ENCODE data around the gene HGS.
A peak's percentile ranks its signal among the peaks of the same experiment; 100 is the strongest.

Gene HGS, protein sequence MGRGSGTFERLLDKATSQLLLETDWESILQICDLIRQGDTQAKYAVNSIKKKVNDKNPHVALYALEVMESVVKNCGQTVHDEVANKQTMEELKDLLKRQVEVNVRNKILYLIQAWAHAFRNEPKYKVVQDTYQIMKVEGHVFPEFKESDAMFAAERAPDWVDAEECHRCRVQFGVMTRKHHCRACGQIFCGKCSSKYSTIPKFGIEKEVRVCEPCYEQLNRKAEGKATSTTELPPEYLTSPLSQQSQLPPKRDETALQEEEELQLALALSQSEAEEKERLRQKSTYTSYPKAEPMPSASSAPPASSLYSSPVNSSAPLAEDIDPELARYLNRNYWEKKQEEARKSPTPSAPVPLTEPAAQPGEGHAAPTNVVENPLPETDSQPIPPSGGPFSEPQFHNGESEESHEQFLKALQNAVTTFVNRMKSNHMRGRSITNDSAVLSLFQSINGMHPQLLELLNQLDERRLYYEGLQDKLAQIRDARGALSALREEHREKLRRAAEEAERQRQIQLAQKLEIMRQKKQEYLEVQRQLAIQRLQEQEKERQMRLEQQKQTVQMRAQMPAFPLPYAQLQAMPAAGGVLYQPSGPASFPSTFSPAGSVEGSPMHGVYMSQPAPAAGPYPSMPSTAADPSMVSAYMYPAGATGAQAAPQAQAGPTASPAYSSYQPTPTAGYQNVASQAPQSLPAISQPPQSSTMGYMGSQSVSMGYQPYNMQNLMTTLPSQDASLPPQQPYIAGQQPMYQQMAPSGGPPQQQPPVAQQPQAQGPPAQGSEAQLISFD
- long read RNA-seq, donor 1, partial matches to known transcripts, result 17 of 25 reads
- long read RNA-seq, donor 1, other reads (novel, unspliced or antisense), result 0 of 25 reads
- long read RNA-seq, donor 2, partial matches to known transcripts, result 10 of 14 reads
- long read RNA-seq, donor 2, other reads (novel, unspliced or antisense), result 0 of 14 reads
- long read RNA-seq, donor 3, partial matches to known transcripts, result 6 of 13 reads
- long read RNA-seq, donor 3, other reads (novel, unspliced or antisense), result 0 of 13 reads
- long read RNA-seq, donor 4, partial matches to known transcripts, result 6 of 18 reads
- long read RNA-seq, donor 4, other reads (novel, unspliced or antisense), result 0 of 18 reads
- long read RNA-seq, donor 5, transcript HGS-201 (22 exons, 2,970 nt), result major isoform, 5 of 22 reads
- long read RNA-seq, donor 5, partial matches to known transcripts, result 12 of 22 reads
- long read RNA-seq, donor 5, other reads (novel, unspliced or antisense), result 0 of 22 reads
- long read RNA-seq, donor 6, transcript HGS-201 (22 exons, 2,970 nt), result major isoform, 6 of 33 reads
- long read RNA-seq, donor 6, partial matches to known transcripts, result 21 of 33 reads
- long read RNA-seq, donor 6, other reads (novel, unspliced or antisense), result 0 of 33 reads
- long read RNA-seq, donor 7, result 0 reads
- long read RNA-seq, donor 8, transcript HGS-206 (1 exons, 2,401 nt), result minor isoform, 5 of 42 reads
- long read RNA-seq, donor 8, transcript HGS-201 (22 exons, 2,970 nt), result major isoform, 8 of 42 reads
- long read RNA-seq, donor 8, partial matches to known transcripts, result 28 of 42 reads
- long read RNA-seq, donor 8, other reads (novel, unspliced or antisense), result 0 of 42 reads

DNA sequence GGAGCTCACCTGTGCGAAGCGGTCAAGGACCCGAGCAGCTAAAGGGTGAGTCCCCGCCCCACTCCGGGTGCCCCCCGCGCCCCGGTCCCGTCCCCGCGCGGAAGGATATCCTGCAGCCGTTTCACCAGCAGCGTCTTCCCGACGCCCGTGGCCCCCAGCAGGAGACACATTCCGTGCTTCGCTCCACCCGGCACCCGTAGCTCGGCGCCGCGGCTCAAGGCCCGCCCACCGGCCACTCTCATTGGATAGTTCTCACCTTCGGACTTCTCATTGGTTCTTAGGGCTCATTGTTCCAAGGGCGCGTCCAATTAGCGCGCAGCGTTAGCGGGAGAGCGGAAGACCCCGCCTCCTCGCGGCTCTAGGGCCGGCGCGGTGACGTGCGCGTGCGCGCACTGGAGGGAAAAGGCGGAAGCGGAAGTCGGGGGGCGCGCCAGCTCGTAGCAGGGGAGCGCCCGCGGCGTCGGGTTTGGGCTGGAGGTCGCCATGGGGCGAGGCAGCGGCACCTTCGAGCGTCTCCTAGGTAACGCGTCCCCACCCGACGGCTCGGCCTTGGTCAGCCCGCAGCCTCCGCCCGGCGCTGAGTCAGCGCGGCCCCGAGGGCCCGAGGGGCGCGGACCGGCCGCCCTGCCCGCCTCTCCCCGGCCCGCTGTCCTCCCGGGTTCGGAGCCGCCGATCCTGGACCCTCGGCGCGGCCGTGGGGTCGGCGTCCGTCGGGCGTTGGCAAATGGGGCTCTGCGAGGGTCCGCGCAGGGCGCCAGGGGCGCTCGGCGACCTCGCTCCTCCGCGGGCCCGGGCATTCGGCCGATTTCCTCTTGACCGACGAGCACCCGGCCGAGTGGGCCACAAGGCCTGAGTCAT, at the start of gene HGS, which contains the start of gene ARL16:
Gene HGS (plus strand): TSS at position 428 of the 858 bp plus-strand sequence. CDS start 56 bp downstream, at position 484.
Gene ARL16 (minus strand): TSS at position 214 of the 858 bp plus-strand sequence. CDS start 44 bp downstream, at position 170.
- DNase-seq, result peak; percentile 94

DNA sequence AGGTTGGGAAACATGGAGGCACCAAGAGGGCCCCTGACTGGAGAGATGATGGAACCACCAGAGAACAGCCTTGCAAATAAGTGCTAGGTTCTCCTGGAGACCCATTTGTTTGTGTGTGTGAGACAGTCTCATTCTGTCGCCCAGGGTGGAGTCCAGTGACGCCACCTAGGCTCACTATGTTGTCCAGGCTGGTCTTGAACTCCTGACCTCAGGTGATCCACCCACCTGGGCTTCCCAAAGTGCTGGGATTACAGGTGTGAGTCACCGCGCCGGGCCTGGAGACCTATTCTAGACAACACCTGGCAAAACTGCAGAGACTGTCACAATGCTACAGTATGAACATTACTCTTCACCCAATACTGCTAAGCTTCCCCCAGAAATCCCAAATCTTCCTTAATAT, 48.4 kb upstream of the HGS start:
- no peak for DNase-seq

DNA sequence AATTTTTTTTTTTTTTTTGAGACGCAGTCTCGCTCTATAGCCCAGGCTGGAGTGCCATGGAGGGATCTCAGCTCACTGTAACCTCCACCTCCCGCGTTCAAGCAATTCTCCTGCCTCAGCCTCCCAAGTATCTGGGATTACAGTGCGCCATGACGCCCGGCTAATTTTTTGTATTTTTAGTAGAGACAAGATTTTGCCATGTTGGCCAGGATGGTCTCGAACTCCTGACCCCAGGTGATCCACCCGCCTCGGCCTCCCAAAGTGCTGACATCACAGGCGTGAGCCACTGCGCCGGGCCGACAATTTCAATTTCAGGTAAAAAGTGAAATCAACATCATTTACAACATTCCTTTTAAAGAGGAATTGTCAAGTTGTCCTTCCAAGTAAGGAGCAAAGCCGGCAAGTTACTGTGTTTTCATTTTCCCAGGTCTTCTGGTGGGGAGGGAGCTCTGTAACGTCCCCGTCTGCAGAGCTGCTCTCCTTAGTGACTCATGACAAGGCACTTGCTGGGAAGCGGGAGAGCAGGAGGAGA, 47.8 kb upstream of the HGS start:
- no peak for DNase-seq

DNA sequence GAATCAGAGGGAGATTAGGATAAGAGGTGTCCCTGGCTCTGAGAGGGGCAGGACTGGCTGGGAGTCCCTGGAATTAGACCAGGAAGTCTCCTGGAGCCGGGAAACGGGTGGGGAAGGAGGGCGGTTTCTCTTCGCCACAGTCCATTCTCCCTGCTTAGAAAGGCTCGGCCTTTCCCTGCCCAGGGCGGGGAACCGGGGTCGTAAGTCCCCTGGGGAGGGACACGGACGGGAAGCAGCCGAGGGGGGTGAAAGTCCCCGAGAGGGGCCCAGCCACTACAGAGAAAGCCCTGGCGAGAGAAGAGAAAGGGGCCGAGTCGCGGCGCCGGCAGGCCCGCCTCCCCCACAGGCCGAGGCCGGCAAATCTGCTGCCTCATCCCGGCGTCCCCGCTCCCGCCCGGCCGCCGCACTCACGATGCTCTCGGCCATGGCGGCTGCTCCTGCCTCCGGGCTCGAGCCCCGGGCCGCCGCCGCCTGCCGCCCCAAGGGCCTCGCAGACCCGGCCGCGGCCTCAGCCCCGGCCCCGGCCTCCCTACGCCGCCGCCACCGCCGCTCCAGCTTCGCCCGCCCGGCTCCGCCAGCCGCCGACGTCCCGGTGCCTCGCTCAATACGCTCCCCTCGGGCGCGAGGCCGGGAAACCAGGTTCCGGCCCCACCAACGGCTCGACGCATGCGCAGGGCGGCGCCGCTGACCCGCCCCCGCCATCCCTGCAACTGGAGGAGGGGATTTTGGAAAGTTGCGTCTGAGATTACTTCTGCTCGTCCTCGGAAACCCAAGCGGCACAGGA, 47.1 kb upstream of the HGS start, which contains the start of the genes NPLOC4 and TSPAN10:
Gene NPLOC4 (minus strand): TSS at position 608 of the 784 bp plus-strand sequence. CDS start 182 bp downstream, at position 426.
Gene TSPAN10 (plus strand): TSS at position 692 of the 784 bp plus-strand sequence. CDS start 5,217 bp downstream, outside the sequence.
- peak; percentile 83 for DNase-seq

DNA sequence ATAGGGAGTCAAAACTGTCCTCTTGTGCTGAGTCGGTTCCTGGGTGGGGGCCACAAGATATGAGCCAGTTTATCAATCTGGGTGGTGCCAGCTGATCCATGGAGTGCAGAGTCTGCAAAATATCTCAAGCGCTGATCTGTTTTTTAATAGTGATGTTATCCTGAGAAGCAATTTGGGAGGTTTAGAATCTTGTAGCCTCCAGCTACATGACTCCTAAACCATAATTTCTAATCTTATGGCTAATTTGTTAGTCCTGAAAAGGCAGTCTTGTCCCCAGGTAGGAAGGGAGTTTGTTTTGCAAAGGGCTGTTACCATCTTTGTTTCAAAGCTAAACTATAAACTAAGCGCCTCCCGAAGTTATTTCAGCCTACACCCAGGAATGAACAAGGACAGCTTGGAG, 45.1 kb upstream of the HGS start:
- DNase-seq, result no peak

DNA sequence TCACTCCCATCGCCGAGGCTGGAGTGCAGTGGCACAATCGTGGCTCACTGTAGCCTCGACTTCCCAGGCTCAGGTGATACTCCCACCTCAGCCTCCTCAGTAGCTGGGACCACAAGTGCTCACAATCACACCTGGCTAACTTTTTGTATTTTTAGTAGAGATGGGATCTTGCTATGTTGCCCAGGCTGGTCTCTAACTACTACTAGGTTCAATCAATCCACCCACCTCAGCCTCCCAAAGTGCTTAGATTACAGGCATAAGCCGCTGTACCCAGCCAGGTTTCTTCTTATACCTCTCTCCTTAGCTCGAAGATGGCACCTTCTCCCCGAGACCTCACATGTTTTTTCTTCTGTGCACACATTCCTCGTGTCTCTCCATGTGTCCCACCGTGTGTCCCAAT, 43.8 kb upstream of the HGS start:
- no peak for DNase-seq

DNA sequence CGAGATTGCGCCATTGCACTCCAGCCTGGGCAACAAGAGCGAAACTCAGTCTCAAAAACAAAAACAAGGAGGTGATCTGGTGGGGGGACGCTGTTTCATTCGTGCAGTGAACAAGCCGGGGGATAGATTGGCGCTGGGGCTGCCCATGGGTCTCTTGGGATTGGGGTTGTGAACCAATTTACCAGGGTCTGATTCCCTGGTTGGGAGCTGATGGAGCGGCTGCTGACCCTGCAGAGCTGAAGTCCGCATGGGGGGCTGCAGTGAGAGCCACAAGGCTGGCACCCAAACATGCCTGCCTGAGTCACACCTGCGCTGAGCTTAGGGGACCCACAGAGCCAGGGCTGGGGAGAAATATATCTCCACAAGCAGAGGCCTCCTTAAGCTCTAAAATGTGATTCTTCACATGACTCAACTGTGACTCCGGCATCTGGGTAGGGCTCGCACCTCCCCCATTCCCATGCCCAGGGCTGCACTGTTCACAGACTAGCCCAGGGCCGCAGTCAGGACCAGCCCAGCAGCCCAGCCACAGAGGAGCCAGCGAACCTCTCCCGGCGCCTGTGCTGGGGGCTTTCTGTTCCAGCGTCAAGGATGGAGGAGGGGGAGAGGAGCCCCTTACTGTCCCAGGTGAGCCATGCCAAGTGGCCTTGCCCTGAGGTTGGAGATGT, 41.9 kb upstream of the HGS start:
- no peak for DNase-seq

DNA sequence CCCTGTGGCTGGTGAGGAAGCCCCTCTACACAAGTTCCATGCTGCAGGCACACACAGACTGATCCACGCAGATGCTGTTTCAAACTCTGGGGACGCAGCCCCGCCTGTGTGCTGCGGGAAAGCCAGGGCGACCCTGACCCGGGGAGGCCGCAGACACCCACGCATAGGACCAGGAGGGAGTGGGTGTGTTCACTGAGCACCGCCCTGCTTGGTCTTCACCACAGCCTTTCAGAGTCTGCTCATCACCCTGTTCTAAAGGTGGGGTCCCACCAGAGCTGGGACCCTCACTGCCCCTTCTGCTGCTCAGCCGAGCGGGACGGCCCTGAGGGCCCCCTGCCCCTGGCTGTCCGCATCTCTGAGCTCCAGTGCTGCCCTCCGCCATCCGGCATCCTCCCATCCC, 39.3 kb upstream of the HGS start:
- no peak for DNase-seq

DNA sequence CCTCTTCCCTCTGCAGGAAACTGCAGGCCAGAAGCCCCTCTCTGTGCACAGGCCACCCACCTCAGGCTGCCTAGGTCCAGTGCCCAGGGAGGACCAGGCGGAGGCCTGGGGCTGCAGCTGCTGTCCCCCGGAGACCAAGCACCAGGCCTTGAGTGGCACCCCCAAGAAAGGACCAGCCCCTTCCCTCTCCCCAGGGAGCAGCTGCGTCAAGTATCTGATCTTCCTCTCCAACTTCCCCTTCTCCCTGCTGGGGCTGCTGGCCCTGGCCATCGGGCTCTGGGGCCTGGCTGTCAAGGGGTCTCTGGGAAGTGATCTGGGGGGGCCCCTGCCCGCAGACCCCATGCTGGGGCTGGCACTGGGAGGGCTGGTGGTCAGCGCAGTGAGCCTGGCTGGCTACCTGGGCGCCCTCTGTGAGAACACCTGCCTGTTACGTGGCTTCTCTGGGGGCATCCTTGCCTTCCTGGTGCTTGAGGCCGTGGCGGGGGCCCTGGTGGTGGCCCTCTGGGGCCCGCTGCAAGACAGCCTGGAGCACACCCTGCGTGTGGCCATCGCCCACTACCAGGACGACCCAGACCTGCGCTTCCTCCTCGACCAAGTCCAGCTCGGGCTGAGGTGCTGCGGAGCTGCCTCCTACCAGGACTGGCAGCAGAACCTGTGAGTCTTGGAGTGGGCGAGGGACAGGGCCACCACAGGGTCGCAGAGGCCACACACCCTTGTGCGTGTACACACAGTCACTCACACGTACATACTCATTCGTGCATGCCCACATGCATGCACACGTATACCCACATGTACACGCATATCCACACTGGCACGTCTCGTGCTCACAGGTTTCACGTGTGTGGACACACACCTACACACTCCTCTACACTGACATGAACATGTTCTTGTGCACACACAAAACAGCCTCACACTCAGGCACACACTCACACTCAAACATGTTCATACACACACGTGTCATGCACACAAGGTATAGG, 38.5 kb upstream of the HGS start:
- no peak for DNase-seq

DNA sequence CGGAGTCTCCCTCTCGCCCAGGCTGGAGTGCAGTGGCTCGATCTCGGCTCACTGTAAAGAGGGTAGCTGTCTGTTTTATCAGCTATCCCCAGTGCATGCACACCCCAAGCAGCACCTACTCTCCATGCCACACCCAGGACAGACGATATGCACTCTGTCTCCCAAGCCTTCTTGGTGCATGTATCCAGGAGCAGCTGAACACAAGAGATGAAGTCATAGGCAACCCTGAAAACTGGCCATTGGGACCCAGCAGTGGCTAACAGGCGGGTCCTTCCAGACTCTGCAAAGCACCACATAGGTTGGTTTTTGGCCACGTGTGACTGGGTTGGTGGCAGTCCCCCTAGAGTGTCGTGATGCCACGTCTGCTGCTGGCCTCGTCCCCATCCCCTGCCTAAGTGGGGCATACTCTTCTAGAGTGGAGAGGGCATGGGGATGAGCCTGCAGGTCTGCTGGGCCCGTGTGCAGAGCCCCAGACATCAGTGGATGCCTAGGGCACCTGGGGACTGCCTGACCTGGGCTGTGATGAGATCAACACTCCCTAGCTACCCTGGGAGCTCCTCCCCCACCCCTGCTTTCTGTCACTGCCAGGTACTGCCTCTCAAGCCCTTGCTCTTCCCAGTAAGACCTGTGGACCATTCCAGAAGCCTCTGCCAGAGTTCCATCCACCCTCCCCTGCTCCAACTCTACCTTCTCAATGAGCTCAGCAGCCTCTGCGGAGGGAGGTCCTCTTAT, 36.8 kb upstream of the HGS start:
- no peak for DNase-seq

DNA sequence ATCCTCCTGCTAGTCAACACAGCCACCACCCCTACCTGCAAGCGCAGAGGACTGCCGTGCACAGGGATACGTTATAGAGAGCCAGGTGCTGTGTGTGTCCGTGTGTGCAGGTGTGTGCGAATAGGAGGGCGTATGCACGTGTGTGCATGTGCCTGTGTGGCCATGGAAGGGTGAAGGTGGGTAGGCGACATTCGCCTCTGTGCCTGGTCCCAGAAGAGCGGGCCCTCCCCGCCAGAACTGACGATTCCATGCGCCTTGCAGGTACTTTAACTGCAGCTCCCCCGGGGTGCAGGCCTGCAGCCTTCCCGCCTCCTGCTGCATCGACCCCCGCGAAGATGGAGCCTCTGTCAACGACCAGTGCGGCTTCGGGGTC, 36.2 kb upstream of the HGS start:
- DNase-seq, result no peak

DNA sequence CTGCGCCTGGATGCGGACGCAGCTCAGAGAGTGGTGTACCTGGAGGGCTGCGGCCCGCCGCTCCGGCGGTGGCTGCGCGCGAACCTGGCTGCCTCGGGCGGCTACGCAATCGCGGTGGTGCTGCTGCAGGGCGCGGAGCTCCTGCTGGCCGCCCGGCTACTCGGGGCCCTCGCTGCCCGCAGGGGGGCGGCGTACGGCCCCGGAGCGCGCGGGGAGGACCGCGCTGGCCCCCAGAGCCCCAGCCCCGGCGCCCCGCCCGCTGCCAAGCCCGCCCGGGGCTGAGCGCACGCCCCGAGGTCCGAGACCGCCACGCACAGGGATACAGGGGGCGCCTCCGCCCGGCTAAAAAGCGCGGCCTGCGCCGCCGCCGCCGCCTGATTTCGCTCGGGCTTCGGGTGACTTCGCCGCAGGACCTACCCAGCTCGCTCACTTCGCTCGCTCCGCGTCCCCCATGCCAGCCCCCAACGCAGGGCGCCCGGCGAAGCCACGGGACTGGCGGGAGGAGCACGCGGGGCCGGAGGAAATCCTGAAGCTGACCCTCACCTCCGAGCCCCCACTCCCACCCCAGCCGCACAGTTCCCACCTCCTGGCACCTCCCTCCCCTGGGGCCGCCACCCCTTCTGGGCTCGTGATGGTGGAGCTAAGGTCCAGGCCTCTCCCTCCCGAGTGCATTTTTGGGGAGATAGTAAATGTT, 35.7 kb upstream of the HGS start:
- DNase-seq, result no peak

DNA sequence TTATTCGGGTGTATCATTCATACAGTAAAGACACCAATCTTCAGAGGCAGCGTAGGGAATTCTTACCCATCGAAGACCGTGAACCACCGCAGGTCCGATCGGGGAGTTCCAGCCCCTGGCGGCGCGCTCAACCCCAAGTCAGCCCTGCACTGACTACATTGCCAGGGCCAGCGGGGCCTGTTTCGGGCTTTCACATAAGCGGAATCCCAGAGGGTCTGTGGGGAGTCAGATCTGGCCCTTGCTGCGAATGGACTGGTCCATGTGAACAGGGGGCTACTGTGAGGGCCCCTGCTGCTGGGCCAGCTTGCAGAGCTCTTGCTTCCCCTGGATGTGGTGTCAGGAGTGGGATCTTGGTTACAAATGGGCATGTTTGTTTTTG, 35.1 kb upstream of the HGS start:
- no peak for DNase-seq

DNA sequence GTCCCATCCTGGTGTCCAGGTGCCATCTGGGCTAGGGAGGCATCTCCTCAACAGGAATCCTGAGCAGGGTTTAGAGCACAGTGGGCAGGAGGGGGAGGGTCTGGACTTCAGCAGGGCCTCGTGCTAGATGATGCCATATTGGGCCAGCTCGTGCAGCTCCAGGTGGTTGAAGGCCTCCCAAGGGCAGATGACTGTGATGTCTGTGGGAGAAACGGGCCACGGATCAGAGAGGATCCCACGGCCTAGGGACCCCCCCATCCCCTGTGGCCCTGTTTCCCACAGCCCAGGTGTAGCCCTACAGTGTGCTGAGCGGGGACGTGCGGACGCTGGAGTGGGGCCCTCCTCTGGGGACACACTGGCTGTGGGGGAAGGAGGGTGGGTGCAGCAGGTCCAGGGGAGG, 32.9 kb upstream of the HGS start:
- no peak for DNase-seq

DNA sequence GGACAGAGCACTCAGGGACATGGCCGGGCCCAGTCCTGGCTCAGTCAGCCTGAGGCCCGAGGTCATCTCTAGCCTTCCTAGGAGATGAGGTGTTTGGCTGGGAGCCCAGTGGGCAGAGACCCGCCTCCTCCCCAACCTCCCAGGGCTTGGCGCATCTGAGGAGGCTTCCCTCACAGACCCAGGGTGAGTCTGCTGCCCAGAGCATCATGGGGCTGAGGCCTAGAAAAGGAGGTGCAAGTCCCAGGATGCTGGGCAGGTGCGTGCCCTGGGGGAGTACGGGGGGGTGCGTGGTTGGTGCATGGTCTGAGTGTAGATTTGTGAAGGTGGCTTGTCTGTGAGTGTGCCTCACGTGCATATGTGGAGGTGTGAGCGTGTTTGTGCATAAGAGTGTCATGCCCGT, 32.1 kb upstream of the HGS start:
- no peak for DNase-seq

Measured in right kidney (tissue), 9 donors.